ENCODE measurements around the gene NAV2. TPM values are rescaled to one million over a fixed set of nuclear protein-coding genes. Genes with fewer than 3 reads are reported as not detected.
A peak's percentile ranks its signal among the peaks of the same experiment; 100 is the strongest.
"Not testable (repeated sequence)": the region's sequence is repeated elsewhere in the genome, so short reads cannot be mapped to it uniquely, and the experiment has no call there.

The NAV2 gene
- polyA plus RNA-seq, 1 donor from 2014 or later, result 3.0 TPM

- Histone ChIP-seq H3K4me2 (ENCODE audit: low read length) (no peak overlapping the region), H2AFZ (ENCODE audit: low read depth, low read length) (no peak overlapping the region), H3K9me3 (ENCODE audit: low read length) (no peaks in the 10 kb centered on the region), H3F3A (ENCODE audit: insufficient read depth, low read length, poor library complexity, severe bottlenecking) (no peaks in the 10 kb centered on the region), H3K9me2 (ENCODE audit: insufficient read depth, low read length) (no peaks in the 10 kb centered on the region), H3K27ac (ENCODE audit: low read length) (no peak overlapping the region), H3K9ac (ENCODE audit: low read length) (no peak overlapping the region), H3K27me3 (ENCODE audit: insufficient read depth, low read depth, low read length) (peaks cover 13% of the 10 kb centered on the region), H4K20me1 (ENCODE audit: insufficient read depth) (no peaks in the 10 kb centered on the region), H3K79me2 (replicated peaks; ENCODE audit: insufficient read depth, low read length) (no peaks in the 10 kb centered on the region), H3K36me3 (ENCODE audit: insufficient read depth, low read length) (no peaks in the 10 kb centered on the region), H3K4me3 (ENCODE audit: low read length) (no peak overlapping the region)
- TF ChIP-seq REST (IDR thresholded peaks at IDR 0.05; ENCODE audit: borderline replicate concordance) (no peak), EZH2 (IDR thresholded peaks at IDR 0.05; ENCODE audit: borderline replicate concordance, insufficient read depth, low read length, poor library complexity, severe bottlenecking) (no peak), RAD21 (conservative IDR thresholded peaks at IDR 0.05) (peak; percentile 89), MXI1 (conservative IDR thresholded peaks at IDR 0.05; ENCODE audit: poor library complexity, severe bottlenecking) (no peak), TAF1 (IDR thresholded peaks at IDR 0.05; ENCODE audit: low read depth) (no peak), CTCF (IDR thresholded peaks at IDR 0.05; ENCODE audit: poor library complexity, severe bottlenecking) (peak; percentile 85), SMC3 (conservative IDR thresholded peaks at IDR 0.05; ENCODE audit: poor library complexity) (peak; percentile 89), EP300 (conservative IDR thresholded peaks at IDR 0.05; ENCODE audit: poor library complexity, severe bottlenecking) (no peak), POLR2AphosphoS5 (IDR thresholded peaks at IDR 0.05) (no peak)
Measured at GRCh38 chr11:20127671-20128527, 415.3 kb downstream of the NAV2 start.

- TF ChIP-seq SMC3 (conservative IDR thresholded peaks at IDR 0.05; ENCODE audit: poor library complexity), result peak; percentile 49
- not testable (repeated sequence) for H3K9ac ChIP-seq (ENCODE audit: low read length); H3K9me2 ChIP-seq (ENCODE audit: insufficient read depth, low read length); H3F3A ChIP-seq (ENCODE audit: insufficient read depth, low read length, poor library complexity, severe bottlenecking); H3K4me3 ChIP-seq (ENCODE audit: low read length); H2AFZ ChIP-seq (ENCODE audit: low read depth, low read length); H3K27ac ChIP-seq (ENCODE audit: low read length); H3K4me2 ChIP-seq (ENCODE audit: low read length); H4K20me1 ChIP-seq (ENCODE audit: insufficient read depth); H3K9me3 ChIP-seq (ENCODE audit: low read length); H3K36me3 ChIP-seq (ENCODE audit: insufficient read depth, low read length); H3K79me2 ChIP-seq (replicated peaks; ENCODE audit: insufficient read depth, low read length)
- peaks cover 15% of the 10 kb centered on the region for H3K27me3 ChIP-seq (ENCODE audit: insufficient read depth, low read depth, low read length)
Measured at GRCh38 chr11:20128528-20128825, 415.8 kb downstream of the NAV2 start.

Data from neural cell (in vitro differentiated cells).